Kidney (tissue), 14 donors: ENCODE measurements around the gene DUSP22. TPM values are rescaled to one million over a fixed set of nuclear protein-coding genes. Genes with fewer than 3 reads are reported as not detected.

Source experiments
- DNase-seq, 5 donors: peaks; one replicate each; pipeline ENCODE4 v3.0.0-alpha.2; 2013 to 2020
- FAIRE-seq: peaks from 2 replicates; lab custom pipeline; 2012; peaks lifted over from hg19 to GRCh38; lab: Jason Lieb, UNC
- H3K27ac ChIP-seq, 2 donors: one replicate each; pipeline ENCODE4 v1.7.0; 2013; ENCODE audit warnings: low read depth in 2 of 2, low read length in 2 of 2, inconsistent platforms in 1 of 2
- H3K27me3 ChIP-seq: one replicate; pipeline ENCODE4 v1.7.1; 2013; ENCODE audit warnings: low read length, inconsistent platforms; ENCODE audit not compliant: control insufficient read depth, insufficient read depth
- H3K36me3 ChIP-seq, 3 donors: one replicate each; pipeline versions ENCODE4 v1.7.0 to v1.7.1; 2013; ENCODE audit warnings: low read length in 3 of 3, control low read depth in 1 of 3, inconsistent platforms in 1 of 3; ENCODE audit not compliant: insufficient read depth in 3 of 3, control insufficient read depth in 2 of 3
- H3K4me1 ChIP-seq, 3 donors: one replicate each; pipeline versions ENCODE4 v1.7.0 to v1.7.1; 2013; ENCODE audit warnings: low read length in 3 of 3, inconsistent platforms in 1 of 3, low read depth in 1 of 3; ENCODE audit not compliant: control insufficient read depth in 2 of 3, insufficient read depth in 2 of 3
- H3K4me3 ChIP-seq, 3 donors: one replicate each; pipeline versions ENCODE4 v1.7.0 to v1.8.1; 2013; ENCODE audit warnings: low read length in 3 of 3, control low read depth in 1 of 3, inconsistent platforms in 1 of 3
- H3K9ac ChIP-seq, 3 donors: one replicate each; pipeline versions ENCODE4 v1.7.0 to v1.7.1; 2013; ENCODE audit warnings: low read length in 3 of 3, control low read depth in 1 of 3, inconsistent platforms in 1 of 3
- H3K9me3 ChIP-seq, 3 donors: one replicate each; pipeline versions ENCODE4 v1.7.0 to v1.7.1; 2013; ENCODE audit warnings: low read length in 3 of 3, control low read depth in 1 of 3, inconsistent platforms in 1 of 3; ENCODE audit not compliant: control insufficient read depth in 2 of 3, insufficient read depth in 1 of 3
- CTCF ChIP-seq: IDR thresholded peaks from 3 replicates; pipeline ENCODE4 v1.5.1; 2012; ENCODE audit warnings: mild to moderate bottlenecking, moderate library complexity, borderline replicate concordance; ENCODE audit not compliant: insufficient read depth; ENCODE audit errors: extremely low read depth
- intact Hi-C: fragments of 100-400 bp; cut with DNase I; formaldehyde crosslinking; loops from one replicate; pipeline ENCODE4 v1.11.1; 2022
- polyA plus RNA-seq: library from polyadenylated mRNA; stranded (reverse); fragments of 350-450 nt; fragmentation: Illumina TruSeq; extraction: RNeasy Lipid Tissue Mini Kit (QIAGEN cat#74804); gene quantifications from one replicate; pipeline ENCODE4 v1.2.3, GENCODE V29; 2014; ENCODE audit warnings: low read depth, low replicate concordance; ENCODE audit not compliant: insufficient read depth
- total RNA-seq: library from RNA; stranded (reverse); fragmentation: NEBNext Ultra II Directional; extraction: Animal tissue kit (Norgen Biotek cat#: 25700); gene quantifications from one replicate; pipeline ENCODE4 v1.2.1, GENCODE V29; 2021
- donor health status: control.
- donor health status: control.
- donor health status: control.
- donor health status: control.
- donor health status: control.
- donor health status: DM: yes; HTN: yes; CAD: no.
- donor health status: Normal renal cell carcinoma (clear cell type).

The DUSP22 gene
- total and polyA plus RNA-seq, 2 donors from 2014 or later: 24.0 to 60.7 TPM

DNA sequence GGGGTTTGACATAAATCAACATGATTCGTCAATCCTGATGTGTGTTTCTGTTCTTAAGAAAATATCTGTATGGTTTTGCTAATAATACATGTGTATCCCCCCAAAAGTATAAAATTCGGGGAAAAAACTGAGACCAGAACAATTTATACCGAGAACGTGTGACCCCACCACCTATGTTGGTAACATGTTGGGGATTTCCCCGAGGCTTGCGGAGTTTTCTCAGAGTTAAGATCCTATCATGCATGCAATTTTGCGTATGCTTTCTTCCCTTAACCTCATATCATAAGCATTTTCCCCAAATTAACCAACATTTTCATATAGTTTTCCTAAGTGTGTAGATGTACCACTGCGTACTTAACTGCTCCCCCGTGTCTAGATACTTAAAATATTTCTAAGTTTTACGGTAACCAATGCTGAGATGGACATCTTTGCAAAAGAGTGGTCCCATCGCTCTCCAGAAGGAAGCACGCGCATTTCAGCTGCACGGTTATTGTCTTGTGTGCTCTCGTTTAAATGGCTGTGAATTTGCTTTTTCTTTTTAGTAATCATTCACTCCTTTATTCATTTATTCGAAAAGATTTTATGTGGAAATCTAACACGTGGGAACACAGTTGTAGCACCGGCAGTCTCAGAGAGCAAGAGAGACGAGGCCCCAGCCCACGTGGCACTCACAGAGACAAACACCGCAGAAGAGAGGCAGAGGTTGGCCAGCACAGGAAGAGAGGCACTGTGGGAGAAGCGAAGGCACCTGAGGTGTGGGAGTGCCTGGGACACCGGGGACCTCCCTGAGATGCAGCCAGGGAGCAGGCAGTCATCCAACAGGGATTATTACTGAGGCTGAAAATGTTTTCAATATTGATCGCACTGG lies 86.0 kb downstream of the DUSP22 start:
- no peak for FAIRE-seq
- H3K9ac ChIP-seq: no peak overlapping the region

DNA sequence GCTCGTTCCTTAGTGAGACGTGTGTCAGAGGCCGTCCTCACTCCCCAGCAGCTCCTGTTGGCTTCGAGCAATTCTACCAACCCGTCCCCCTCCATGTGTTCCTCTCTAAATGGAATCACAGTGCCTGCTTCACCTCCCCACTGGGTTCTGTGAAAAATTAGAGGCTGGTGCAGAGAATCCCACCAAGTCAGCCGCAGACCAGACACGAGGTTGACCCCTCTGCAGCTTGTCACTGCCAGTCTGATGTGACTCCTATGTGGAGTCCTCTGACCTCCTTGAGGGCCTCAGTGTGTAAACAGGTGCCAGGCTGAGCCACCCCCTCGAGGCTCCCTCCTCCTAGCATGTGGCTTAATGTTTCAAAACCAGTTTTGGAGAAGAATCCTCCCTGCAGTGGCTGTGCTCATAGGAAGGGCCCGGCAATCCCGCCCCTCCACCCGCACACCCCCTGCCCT lies 86.7 kb downstream of the DUSP22 start:
- no peak for FAIRE-seq
- Histone ChIP-seq H3K9me3 (no peaks in the 10 kb centered on the region), H3K4me1 (peaks cover 0 to 1% (median 0%) of the 10 kb centered on the region in 3 donors), H3K36me3 (no peaks in the 10 kb centered on the region), H3K27ac (no peak overlapping the region), H3K27me3 (no peaks in the 10 kb centered on the region), H3K4me3 (no peak overlapping the region), H3K9ac (no peak overlapping the region)
- TF ChIP-seq CTCF: no peak
- intact Hi-C loops: no loop called here
- DNase-seq: no peak

More for the DNA sequence above, 86.0 kb downstream of the DUSP22 start:
- no peak for TF ChIP-seq CTCF
- H3K9me3 ChIP-seq: no peaks in the 10 kb centered on the region
- H3K27me3 ChIP-seq: no peaks in the 10 kb centered on the region
- intact Hi-C loops: no loop called here
- H3K4me3 ChIP-seq: no peak overlapping the region
- H3K36me3 ChIP-seq: no peaks in the 10 kb centered on the region
- H3K4me1 ChIP-seq: peaks cover 0 to 7% (median 0%) of the 10 kb centered on the region in 3 donors
- DNase-seq: peak in 1 of 5 donors; percentile 45
- no peak overlapping the region for H3K27ac ChIP-seq

- no peak for TF ChIP-seq CTCF
- no peaks in the 10 kb centered on the region for H3K27me3 ChIP-seq
- H3K36me3 ChIP-seq: no peaks in the 10 kb centered on the region
- DNase-seq: peak in 4 of 5 donors; percentile 31 to 89 (median 42)
- no peak overlapping the region for H3K4me3 ChIP-seq
- intact Hi-C loops: no loop called here
- H3K4me1 ChIP-seq: no peaks in the 10 kb centered on the region
- no peak for FAIRE-seq
- H3K9me3 ChIP-seq: no peaks in the 10 kb centered on the region
- no peak overlapping the region for H3K27ac ChIP-seq
- no peak overlapping the region for H3K9ac ChIP-seq
Observed at GRCh38 chr6:379410-380181, 87.3 kb downstream of the DUSP22 start.
